ENCODE data around the gene DYTN.

DNA sequence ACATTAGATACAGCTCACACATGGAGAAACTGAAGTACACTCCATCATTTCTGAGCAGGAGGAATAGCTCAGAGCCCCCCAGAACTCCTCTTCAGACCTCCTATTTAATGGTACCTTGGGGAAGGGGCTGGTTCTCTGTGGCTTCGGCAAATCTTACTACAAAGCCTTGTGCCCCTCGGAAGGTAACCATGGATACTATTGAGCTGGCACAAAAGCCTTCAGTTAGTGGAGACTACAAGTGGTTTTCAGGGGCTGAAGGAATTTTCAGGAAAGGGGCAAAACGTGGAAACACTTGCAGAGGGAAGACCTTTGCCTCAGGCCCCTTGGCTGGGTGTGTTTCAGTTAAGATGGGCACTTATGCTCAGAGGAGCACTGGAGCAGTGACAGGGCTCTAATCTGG lies 77.0 kb downstream of the DYTN start:
- TF ChIP-seq POLR2AphosphoS5 (IDR thresholded peaks at IDR 0.05; ENCODE audit: low read depth, low read length) (no peak), TAF1 (IDR thresholded peaks at IDR 0.05; ENCODE audit: borderline replicate concordance, low read depth, low read length) (no peak), POLR2A (IDR thresholded peaks at IDR 0.05; ENCODE audit: low read depth, low read length) (no peak)

Data from GM12892 (cell line).